Measurements from ENCODE around the gene SNCAIP. TPM values are rescaled to one million over a fixed set of nuclear protein-coding genes. Genes with fewer than 3 reads are reported as not detected.

The SNCAIP gene
- total RNA-seq, 1 experiment from 2014 or later, result 8.2 TPM

GRCh38 chr5:122501089-122501435 is 189.0 kb downstream of the SNCAIP start:
- no peak for DNase-seq (ENCODE audit: low read depth)

GRCh38 chr5:122507045-122507444 is 195.0 kb downstream of the SNCAIP start:
- DNase-seq (ENCODE audit: low read depth), result no peak

- peak; percentile 69 for DNase-seq (ENCODE audit: low read depth)
Observed at GRCh38 chr5:122507581-122507980, 195.5 kb downstream of the SNCAIP start.

- no peak for DNase-seq (ENCODE audit: low read depth)
Observed at GRCh38 chr5:122508623-122509022, 196.6 kb downstream of the SNCAIP start.

Other genes starting within 250 kb of the SNCAIP start
- gene LOX, start 234.0 kb upstream of the SNCAIP start, total RNA-seq (2014; rRNA removed; shearing (Covaris generic)), result 59.7 and 66.5 TPM in 2 replicates
- gene ZNF474, start 182.7 kb upstream of the SNCAIP start, total RNA-seq (2014; rRNA removed; shearing (Covaris generic)), result 0.92 and 1.8 TPM in 2 replicates